ENCODE data around the gene ITM2C. TPM values are rescaled to one million over a fixed set of nuclear protein-coding genes. Genes with fewer than 3 reads are reported as not detected.

ITM2C gene
- polyA plus RNA-seq, 4 donors: 866 to 1,129 (median 963) TPM

DNA sequence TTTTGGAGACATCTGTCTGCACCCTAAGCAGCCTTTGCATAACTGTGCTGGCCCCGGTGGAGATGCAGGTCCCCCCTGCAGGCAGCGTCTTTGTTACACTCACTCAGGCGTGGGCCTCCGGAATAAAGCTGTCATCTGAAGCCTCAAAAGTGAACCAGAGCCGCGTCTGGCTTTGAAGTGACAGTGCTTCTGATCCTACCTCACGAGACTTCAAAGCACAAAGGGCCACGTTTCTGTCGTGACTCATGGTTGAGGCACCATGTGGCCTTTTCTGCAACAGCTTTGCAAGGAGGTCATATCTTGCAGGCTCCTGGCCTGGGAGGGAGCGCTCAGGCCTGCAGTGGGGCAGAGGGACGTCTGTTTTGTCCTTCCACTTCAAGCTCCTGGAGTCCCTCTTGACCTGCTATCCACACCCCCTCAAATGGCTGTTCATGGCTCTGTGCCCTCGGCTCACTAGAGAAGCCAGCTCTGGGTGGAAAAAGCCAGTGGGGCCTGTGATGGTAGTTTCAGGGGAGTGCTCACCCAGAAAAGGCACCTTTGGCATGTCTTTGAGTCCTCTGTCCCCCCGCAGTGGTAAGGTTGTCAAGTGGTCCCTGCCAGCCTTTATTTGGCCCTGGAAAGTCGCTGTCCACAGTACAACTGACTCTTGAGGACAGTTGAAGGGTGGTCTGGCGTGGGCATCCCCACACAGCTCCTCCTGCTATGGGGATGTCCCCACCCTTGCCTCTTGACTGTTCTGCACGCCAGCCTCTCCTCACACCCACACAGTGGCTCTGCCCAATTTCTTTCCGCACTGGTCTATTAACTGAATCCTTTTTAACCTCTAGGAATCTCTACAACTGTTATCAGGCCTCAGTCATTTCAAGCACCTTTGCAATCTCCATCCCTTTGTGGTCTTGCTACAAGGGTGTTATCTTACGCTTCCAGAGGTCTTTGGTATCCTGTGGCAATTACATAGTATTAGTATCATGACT, 41.0 kb downstream of the ITM2C start:
- no peak for DNase-seq (ENCODE audit: low read depth in 4 of 4, low spot score in 3 of 4)

DNA sequence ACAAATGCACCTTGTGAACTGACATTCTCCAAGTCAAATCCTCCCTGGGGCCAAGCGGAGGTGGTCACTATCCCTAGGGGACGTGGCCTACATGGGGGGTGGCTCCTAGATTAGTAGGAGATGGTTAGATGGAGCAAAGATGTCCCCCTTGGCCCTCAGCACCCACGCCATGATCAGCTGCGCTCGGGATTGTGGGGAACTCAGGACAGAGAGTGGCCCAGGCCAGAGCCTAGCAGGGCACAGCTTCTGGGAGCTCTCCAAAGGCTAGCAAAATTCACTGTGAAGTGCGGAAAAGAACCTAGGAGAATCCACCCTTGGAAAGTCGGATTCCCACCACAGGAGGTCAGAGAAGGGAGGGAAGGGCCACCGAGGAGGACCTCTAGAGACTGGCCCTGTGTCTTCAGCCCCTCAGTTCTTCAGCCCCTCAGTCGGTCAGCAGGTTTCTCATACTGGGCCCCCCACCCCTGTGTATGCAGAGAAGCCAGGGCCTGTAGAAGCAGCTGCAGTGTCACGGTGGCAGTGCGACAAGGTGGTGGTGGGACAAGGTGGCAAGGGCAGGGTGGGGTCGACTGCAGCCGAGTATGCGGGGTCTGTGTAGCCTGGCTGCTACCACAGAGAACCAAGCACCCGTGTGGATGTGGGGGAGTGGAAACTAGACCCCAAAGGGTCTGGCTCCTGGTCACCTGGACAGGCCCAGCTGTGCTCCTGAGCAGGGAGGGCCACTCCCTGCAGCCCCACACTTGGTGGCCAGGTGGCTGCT, 41.9 kb downstream of the ITM2C start:
- DNase-seq (ENCODE audit: low read depth in 4 of 4, low spot score in 3 of 4): no peak

DNA sequence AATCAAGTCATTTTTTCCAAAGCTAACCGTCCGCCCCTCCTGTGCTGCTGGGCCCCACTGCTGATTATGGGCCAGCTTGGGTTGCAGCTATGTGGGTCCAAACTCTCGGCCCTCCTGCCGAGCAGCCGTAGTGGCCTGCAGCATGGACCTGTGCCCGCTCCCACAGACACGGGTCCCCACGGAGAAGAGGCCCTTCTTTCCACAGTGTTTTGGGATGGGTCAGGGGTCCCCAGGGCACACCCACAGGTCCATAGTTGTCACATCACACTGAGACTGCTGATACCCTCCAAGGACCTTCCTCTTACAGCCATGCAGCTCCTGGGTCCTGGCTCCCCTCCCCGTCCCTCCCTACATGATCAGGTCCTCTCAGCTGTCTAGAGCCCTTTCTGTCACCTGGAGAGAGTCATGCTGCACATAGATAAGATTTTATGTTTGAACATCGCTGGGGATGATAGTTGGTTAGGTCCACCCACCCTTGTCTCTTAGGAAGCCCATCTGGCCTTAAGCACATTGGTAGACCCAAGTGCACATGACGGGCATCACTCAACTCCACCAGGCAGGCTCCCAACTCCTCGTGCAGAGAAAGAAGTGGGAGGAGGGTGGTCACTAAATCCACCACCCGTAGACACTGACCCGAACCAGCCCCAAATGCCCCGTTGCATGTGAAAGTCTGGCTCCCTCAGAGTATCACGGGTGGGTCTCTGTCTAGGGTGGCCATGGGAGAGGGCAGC, 42.8 kb downstream of the ITM2C start:
- no peak for DNase-seq (ENCODE audit: low read depth in 4 of 4, low spot score in 3 of 4)

DNA sequence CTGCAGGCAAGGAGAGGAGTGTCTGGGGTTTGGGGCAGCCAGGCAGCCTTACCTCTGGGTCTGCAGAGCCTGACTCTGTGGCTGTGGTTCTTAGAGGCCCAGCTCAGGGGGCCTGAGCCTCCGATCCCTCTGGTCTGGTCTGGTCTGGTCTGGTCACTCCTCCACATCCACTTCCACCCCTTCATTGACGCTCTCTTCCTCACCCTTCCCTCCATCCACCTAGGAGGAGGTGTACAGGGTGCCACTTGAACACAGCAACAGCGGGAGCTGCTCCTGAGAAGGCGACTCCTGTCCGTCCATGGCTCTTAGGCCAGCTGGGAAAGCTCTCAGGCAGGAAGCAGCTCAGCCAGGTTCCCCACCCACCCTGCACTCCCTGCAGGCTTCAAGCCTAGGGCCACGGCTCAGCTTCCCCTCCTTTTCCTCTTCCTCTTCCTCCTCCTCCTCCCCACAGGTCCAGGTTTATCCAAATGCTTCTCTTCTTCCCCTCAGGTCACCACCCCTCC, 43.4 kb downstream of the ITM2C start:
- DNase-seq (ENCODE audit: low read depth in 4 of 4, low spot score in 3 of 4): peak in 2 of 4 donors; percentile 24 to 45

DNA sequence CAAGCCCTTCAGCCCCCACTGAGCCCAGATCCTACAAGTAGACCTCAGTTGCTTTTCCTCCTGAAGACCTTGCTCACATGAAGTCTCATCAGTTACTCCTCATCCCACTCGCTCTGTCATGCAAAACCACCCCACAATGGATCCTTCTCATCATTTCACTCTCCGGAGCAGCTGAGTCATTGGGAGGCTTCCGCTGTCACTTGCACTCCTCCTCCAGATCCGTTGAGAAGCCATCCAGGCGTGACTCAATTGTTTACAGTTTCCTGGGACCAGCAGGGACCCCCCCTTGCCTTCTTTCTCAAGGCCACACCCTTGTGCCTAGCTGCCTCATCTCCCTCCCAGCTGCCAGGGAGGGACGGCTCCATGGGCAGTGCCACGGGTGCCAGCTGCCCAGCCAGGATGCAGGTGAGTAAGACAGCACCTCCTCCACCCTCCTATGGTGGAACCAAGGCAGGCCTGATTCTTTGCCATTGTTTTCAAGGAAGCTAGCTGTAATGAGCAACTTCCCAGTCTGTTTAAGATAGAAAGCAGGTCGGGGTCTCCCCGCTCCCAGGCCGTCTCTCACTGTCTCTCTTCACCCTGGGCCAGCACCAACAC, 44.0 kb downstream of the ITM2C start:
- DNase-seq (ENCODE audit: low read depth in 4 of 4, low spot score in 3 of 4): peak in 3 of 4 donors; percentile 56 to 73 (median 71)

DNA sequence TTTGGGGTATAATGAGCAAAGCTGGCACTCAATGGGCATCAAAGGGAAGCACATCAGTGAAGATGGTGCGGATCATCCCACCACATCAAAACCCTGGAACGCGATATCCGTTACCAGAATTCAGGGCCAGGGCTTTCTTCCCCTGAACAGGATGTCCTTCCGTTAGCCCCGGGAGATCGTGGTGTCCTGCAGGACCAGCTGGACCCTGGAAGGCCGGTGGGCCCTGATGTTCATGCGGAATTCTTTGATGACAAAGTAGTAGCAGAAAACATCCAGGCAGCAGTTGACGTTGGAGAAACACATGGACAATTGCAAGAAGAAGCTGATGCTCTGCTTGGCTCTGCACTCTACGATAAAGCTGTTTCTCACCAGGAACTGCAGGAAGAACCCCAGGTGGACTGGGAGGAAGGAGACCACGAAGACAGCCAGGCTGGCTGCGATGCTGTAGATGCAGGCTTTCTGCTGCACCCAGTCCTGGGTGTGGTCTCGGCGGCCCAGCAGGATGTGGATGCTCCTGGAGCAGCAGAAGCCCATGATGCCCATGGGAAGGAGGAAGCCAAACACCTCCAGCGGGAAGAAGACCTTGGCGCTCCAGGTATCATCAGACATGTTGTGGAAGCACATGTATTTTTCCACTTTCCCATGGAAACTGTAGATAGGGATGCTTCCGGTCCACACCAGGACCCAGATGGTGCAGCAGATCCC, 45.3 kb downstream of the ITM2C start:
- DNase-seq (ENCODE audit: low read depth in 4 of 4, low spot score in 3 of 4): no peak

DNA sequence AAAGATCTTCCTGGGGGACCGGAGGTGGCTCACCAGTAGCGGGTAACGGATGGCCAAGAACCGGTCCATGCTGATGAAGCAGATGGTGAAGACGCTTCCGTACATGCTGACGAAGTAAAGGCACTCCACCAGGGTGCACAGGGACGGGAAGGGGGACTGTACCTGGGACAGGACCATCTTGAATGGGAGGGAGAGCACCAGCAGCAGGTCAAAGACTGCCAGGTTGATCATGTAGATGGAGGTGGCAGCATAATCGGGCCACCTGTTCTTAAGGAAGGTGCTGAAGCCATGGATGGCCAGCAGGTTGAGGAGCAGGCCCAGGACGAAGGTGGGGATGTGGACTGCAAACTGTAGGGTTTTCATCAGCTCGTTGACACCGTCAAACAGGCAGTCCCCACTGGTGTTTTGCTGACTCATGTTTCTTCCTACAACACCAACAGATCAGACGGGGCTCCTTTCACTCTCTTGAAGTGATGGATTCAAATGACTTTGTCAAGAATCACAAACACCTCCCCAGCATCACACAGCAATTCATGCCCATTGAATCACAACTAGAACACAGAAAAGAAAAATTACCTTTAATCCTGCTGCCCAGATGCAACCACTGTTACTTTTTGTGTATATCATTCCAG, 45.9 kb downstream of the ITM2C start:
- no peak for DNase-seq (ENCODE audit: low read depth in 4 of 4, low spot score in 3 of 4)

DNA sequence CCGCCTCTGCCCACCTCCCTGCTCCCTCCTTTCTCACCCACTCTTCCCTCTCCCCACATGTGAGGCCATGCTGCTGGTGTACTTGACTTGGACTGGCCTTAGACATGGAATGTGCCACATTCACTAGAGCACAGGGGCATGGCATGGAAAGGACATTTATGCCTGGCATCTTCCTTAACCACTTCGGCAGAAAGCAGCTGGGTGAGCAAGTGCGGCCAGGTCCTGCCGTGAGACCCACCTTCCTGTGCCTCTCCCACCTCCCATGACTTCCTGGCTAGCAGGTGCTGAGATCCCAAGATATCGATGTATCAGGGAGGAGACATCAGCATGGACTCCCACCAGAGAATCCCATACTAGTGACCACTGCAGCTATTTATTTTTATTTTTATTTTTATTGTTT, 47.3 kb downstream of the ITM2C start:
- DNase-seq (ENCODE audit: low read depth in 4 of 4, low spot score in 3 of 4): no peak

DNA sequence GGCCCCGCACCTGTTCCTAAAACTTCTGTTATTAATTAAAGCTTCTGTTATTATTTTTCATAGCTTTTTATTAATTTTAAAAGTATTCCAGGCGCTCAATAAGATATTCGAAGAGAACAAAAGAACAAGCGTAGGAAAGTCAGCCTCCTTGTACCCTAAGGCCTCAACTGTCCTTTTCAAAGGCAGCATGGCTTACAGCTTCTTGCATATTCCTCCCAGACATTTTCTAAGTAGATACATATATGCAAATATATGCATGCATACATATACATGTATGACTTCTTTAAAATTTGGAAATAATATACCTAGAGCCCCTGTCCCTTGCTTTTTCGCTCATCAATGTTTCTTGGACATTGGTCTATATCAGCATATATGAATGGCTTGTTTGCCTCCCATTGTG, 48.0 kb downstream of the ITM2C start:
- DNase-seq (ENCODE audit: low read depth in 4 of 4, low spot score in 3 of 4): no peak

DNA sequence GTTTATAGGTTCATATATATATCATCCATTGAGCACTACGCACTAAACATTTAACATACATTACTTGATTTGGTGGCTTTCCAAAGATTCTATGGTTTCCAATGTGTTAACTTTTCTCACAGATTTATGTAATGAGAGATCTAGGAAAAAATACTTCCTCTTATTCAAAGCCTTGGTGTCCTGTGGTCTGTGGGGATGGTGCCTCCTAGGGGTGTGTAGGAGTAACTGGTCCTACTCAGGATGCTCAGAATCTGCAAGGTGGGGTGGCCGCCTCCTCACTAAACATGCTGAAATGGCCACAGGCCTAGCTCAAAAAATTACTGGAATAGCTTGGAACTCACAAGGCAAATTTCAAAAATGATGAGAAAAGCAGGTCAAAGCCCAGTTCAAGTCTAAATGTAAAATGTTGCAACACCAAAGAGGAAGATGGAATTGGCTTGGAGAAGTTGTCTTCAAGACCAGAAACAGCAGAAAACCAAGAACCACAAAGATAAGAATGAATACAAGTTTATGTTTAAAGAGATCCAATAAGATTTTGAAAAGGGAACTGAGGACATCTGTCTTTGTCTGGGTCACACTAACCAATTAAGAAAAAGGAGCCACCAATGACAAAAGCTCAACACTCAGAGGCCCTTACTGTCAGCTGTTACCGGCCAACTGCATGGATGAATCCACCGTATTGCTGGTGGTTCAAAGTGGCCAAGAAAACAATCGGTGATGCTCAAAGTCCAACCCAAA, 48.8 kb downstream of the ITM2C start:
- no peak for DNase-seq (ENCODE audit: low read depth in 4 of 4, low spot score in 3 of 4)

DNA sequence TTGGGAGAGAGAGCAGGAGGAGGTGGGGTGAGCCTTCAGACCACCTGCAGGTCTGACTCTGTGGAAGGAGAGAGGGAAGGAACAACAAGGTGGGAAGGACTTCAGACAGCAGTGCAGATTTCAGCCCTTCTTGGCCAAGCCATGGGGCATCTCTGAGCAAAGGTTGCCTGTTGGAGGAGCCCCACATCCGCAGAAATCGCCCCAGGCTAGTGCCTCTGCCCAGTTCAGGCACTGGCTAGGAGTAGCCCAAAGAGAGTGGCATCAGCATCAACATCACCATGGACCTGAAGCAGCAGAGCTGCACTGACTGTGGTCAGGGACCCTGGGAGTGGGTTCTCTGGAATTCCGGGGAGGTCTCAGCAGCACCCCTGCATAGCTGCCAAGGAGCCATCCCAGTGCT, 50.1 kb downstream of the ITM2C start:
- no peak for DNase-seq (ENCODE audit: low read depth in 4 of 4, low spot score in 3 of 4)

DNA sequence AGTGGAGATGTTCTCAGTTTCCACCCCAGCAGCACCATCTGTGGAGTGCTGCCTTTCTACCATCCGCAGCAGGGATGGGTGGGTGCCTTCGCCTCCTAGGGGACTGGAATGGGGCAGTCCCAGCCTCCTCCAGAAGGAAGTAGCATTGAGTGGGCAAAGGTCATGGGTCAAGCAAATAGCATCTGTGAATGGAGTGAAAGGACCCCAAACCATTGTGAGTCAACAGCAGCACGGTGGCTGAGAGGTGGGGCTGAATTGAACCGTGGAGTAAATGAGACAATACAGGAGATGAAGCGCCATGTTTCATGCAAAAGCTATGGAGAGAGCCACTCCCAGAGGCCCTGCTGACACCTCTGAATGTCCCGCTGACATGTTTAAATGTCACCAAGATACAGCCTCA, 50.6 kb downstream of the ITM2C start:
- no peak for DNase-seq (ENCODE audit: low read depth in 4 of 4, low spot score in 3 of 4)

DNA sequence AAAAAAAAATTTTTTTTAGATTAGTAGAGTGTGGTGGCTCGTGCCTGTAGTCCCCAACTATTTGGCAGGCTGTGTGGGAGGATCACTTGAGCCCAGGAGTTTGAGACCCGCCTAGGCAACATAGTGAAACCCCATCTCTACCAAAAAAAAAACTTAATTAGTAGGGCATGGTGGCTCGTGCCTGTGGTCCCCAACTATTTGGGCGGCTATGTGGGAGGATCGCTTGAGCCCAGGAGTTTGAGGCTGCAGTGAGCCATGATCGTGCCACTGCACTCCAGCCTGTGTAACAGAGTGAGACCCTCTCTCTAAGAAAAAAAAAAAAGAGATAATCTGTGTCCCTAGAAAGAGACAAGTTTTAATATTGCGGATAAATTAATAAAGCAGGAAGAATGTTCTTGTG, 51.5 kb downstream of the ITM2C start:
- no peak for DNase-seq (ENCODE audit: low read depth in 4 of 4, low spot score in 3 of 4)

DNA sequence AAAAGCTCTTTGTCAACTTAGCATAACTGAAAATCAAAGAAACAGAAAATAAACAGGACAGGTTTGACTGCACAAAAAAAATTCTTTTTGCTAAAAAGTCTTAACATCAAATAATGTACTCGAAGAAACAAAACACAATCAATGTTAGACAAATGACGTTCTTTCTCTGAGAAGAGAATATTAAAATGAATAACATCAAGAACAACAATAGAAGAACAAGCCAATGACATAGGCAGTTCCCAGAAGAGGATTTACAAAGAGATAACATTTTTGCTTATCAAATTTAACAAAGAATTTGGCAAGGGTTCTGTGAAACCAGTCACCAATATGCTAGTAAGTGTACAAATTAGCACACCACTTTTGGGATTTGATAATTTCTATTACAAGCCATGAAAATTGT, 54.5 kb downstream of the ITM2C start:
- no peak for DNase-seq (ENCODE audit: low read depth in 4 of 4, low spot score in 3 of 4)

DNA sequence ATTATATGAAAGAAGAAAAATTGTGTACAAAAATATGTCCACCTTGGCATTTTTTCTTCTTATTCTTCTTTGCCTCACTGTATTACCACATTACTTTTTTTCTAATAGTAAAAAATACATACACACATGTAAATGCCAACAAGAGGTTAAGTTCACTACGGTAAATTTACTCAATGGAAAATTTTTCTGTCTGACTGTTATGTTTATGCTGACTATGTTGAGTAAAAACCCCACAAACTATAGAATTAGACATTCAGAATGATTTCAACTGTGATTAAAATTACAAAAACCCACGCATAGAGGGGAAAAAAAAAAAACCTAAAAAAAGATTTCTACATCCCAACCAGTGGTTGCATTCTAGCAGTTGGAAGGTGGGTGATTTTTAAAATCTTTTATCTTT, 54.9 kb downstream of the ITM2C start:
- no peak for DNase-seq (ENCODE audit: low read depth in 4 of 4, low spot score in 3 of 4)

DNA sequence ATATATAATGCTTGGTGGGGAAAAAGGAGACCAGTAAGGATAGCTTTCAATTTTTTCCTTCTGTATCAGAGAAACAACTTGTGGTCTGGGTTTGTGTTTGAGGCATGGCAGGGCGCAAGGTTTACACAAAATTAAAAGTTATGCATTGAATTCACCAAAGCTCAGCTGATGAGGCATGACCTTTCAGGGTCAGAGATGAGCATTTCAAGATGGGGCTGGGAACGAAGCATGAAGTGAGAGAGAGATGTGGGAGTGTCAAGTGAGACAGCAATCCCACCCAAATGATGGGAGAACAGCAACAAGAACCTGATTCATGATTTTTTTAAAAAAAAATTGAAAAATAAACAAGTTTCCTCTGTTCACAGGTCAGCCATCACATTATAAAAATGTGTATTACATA, 55.4 kb downstream of the ITM2C start:
- no peak for DNase-seq (ENCODE audit: low read depth in 4 of 4, low spot score in 3 of 4)

DNA sequence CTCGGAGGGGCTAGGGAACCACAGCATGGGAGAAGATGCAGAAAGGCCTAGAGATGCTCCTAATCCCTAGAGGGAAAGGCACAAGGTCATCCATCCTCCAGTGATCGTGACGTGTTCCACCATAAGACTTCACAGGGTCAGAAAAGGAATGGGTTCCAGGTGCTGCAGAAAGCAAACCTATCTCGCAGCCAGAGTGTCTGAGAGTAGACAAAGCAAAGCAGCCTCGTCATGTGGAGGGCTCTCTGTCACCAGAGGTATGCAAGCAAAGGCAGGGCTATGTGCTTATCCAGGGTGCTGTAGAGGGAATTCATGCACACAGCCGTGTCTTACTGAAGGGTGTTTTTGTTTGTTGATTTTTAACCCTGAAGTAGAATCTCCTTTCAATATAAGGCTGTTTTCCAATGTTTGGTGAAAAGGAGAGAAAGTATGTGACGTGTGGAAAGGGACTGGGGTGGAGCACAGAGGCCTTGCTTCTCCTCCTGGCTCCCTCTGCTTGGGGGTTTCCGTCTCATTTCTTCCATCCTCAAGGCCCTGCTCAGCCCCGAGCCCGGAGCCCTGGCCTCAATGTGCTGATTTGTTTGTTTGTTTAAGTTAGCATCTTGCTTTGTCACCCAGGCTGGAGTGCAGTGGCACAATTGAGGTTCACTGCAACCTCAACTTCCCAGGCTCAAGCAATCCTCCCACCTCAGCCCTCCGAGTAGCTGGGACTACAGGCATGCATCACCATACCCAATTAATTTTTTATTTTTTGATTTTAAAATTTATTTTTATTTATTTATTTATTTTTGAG, 57.3 kb downstream of the ITM2C start:
- DNase-seq (ENCODE audit: low read depth in 4 of 4, low spot score in 3 of 4): no peak

Measured in right renal pelvis (tissue), 4 donors.